Natural killer cell (primary cell): Measurements from ENCODE around the gene ITSN2. TPM values are rescaled to one million over a fixed set of nuclear protein-coding genes. Genes with fewer than 3 reads are reported as not detected.

Source experiments
- ATAC-seq, 3 donors: fragments of 150-1000 bp in 2 of 3; fragments of 200-7000 bp in 1 of 3; cut with Tn5 transposase; 1 replicate in 1 of 3; 2 replicates in 2 of 3; pipeline ENCODE4 v1.10.0; 2021; ENCODE audit warnings: mild to moderate bottlenecking in 2 of 3, moderate library complexity in 2 of 3
- DNase-seq, 2 donors: peaks; one replicate each; pipeline versions ENCODE4 v3.0.0 to v3.0.0-alpha.2; 2013 to 2021; ENCODE audit warnings: mixed read lengths in 1 of 2
- H3K27ac ChIP-seq: one replicate; pipeline ENCODE4 v1.5.1; 2013; ENCODE audit warnings: mild to moderate bottlenecking, low read length
- H3K27me3 ChIP-seq: one replicate; pipeline ENCODE4 v1.6.1; 2013; ENCODE audit warnings: low read length; ENCODE audit not compliant: control insufficient read depth, insufficient read depth
- H3K36me3 ChIP-seq: one replicate; pipeline ENCODE4 v1.6.1; 2013; ENCODE audit warnings: low read length; ENCODE audit not compliant: control insufficient read depth, insufficient read depth
- H3K4me1 ChIP-seq: one replicate; pipeline ENCODE4 v1.6.1; 2013; ENCODE audit warnings: low read length; ENCODE audit not compliant: control insufficient read depth, insufficient read depth
- H3K4me3 ChIP-seq: one replicate; pipeline ENCODE4 v1.5.1; 2013; ENCODE audit warnings: low read length
- H3K9me3 ChIP-seq: one replicate; pipeline ENCODE4 v1.6.1; 2013; ENCODE audit warnings: low read length; ENCODE audit not compliant: control insufficient read depth, insufficient read depth
- H3K27ac Mint-ChIP-seq, 2 donors: one replicate each; pipeline ENCODE4 v1.8.0; 2022; ENCODE audit warnings: mild to moderate bottlenecking in 2 of 2, mixed read lengths in 2 of 2, moderate library complexity in 1 of 2
- H3K27me3 Mint-ChIP-seq, 2 donors: one replicate each; pipeline ENCODE4 v1.8.0; 2022; ENCODE audit warnings: low read depth in 2 of 2, mixed read lengths in 2 of 2
- H3K36me3 Mint-ChIP-seq: one replicate; pipeline ENCODE4 v1.8.0; 2022; ENCODE audit warnings: mixed read lengths
- H3K4me1 Mint-ChIP-seq, 2 donors: one replicate each; pipeline ENCODE4 v1.8.0; 2022; ENCODE audit warnings: mixed read lengths in 2 of 2
- H3K4me3 Mint-ChIP-seq: one replicate; pipeline ENCODE4 v1.8.0; 2022; ENCODE audit warnings: mild to moderate bottlenecking, moderate library complexity, mixed read lengths
- H3K9me3 Mint-ChIP-seq, 2 donors: one replicate each; pipeline ENCODE4 v1.8.0; 2022; ENCODE audit warnings: mixed read lengths in 2 of 2
- CTCF ChIP-seq: fragments of 200-600 bp; IDR thresholded peaks from one replicate; pipeline ENCODE4 v1.8.0; 2022; ENCODE audit warnings: antibody characterized with exemption
- WGBS: methylation state at CpG from one replicate; pipeline ENCODE4 v1.1.7; 2013; ENCODE audit warnings: missing lambda C conversion rate; ENCODE audit not compliant: insufficient coverage; 5-methylcytosine and 5-hydroxymethylcytosine counted together
- intact Hi-C: fragments of 100-400 bp; cut with micrococcal nuclease; formaldehyde crosslinking; loops from one replicate; pipeline ENCODE4 v1.14.2; 2022
- total RNA-seq, 4 donors: library from RNA; stranded (reverse); fragments of 120-200 nt in 1 of 4; gene quantifications; one replicate each; pipeline versions ENCODE4 v1.2.3 to v1.2.4, GENCODE V29; 2013 to 2022

ITSN2 gene
- total RNA-seq, 3 donors from 2014 or later (not counting 1 experiment from before 2014, with no cell fraction given) = 101 to 118 (median 115) TPM

GRCh38 chr2:24352664-24353063 lies 7.7 kb downstream of the ITSN2 start:
- Mint-ChIP-seq H3K4me3 (peak overlapping the region; percentile 8), H3K9me3 (no peaks in the 10 kb centered on the region), H3K27me3 (no peaks in the 10 kb centered on the region), H3K27ac (peak overlapping the region; percentile 51 to 54), H3K36me3 (no peaks in the 10 kb centered on the region), H3K4me1 (peaks cover 61 to 67% of the 10 kb centered on the region in 2 donors)
- no peak overlapping the region for H3K27ac ChIP-seq
- no peaks in the 10 kb centered on the region for H3K9me3 ChIP-seq
- TF ChIP-seq CTCF = no peak
- DNase-seq = no peak
- no peaks in the 10 kb centered on the region for H3K36me3 ChIP-seq
- intact Hi-C loops = no loop called here
- no peak for ATAC-seq
- peaks cover 23% of the 10 kb centered on the region for H3K4me1 ChIP-seq
- H3K27me3 ChIP-seq = no peaks in the 10 kb centered on the region
- no peak overlapping the region for H3K4me3 ChIP-seq

DNA sequence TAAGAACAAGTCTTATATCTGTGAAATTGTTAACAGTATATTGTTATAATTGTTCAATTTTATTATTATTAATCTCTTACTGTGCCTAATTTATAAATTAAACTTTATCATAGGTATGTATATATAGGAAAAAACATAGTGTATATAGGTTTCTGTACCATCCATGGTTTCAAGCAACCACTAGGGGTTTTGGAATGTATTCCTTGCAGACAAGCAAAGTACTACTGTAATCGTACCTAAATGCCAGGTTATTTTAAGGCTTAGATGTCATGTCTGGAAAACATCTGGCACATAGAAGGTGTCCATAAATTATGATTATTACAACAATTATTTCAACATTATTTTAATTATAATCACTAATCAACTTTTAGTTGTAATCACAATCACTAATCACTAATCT lies 8.4 kb downstream of the ITSN2 start:
- no peak for TF ChIP-seq CTCF
- Mint-ChIP-seq H3K27ac (peak overlapping the region; percentile 32 to 48), H3K4me3 (no peak overlapping the region), H3K27me3 (no peaks in the 10 kb centered on the region), H3K36me3 (no peaks in the 10 kb centered on the region), H3K4me1 (peaks cover 58 to 64% of the 10 kb centered on the region in 2 donors), H3K9me3 (no peaks in the 10 kb centered on the region)
- Histone ChIP-seq H3K27ac (no peak overlapping the region), H3K9me3 (no peaks in the 10 kb centered on the region), H3K4me3 (no peak overlapping the region), H3K36me3 (no peaks in the 10 kb centered on the region), H3K27me3 (no peaks in the 10 kb centered on the region), H3K4me1 (peaks cover 23% of the 10 kb centered on the region)
- ATAC-seq (peak in 1 of 3 donors; percentile 20), DNase-seq (no peak)
- 50% methylated on average over 1 of the region's 1 CpG for WGBS
- intact Hi-C loops = no loop called here

- Mint-ChIP-seq H3K4me1 (peaks cover 56 to 60% of the 10 kb centered on the region in 2 donors), H3K27ac (peak overlapping the region; percentile 32 to 48), H3K27me3 (no peaks in the 10 kb centered on the region), H3K4me3 (peak overlapping the region; percentile 17), H3K9me3 (no peaks in the 10 kb centered on the region), H3K36me3 (no peaks in the 10 kb centered on the region)
- Histone ChIP-seq H3K36me3 (no peaks in the 10 kb centered on the region), H3K27ac (no peak overlapping the region), H3K27me3 (no peaks in the 10 kb centered on the region), H3K4me1 (peaks cover 23% of the 10 kb centered on the region), H3K4me3 (no peak overlapping the region), H3K9me3 (no peaks in the 10 kb centered on the region)
- no peak for DNase-seq
- ATAC-seq = peak; percentile 28 to 44 (median 39)
- no peak for TF ChIP-seq CTCF
- intact Hi-C loops = no loop called here
- WGBS = 63% methylated on average over 2 of the region's 3 CpGs
Observed at GRCh38 chr2:24351627-24351938, 8.8 kb downstream of the ITSN2 start.

- intact Hi-C loops = no loop called here
- H3K27me3 ChIP-seq = no peaks in the 10 kb centered on the region
- no peaks in the 10 kb centered on the region for H3K9me3 ChIP-seq
- no peaks in the 10 kb centered on the region for H3K27me3 Mint-ChIP-seq
- peak overlapping the region; percentile 32 to 48 for H3K27ac Mint-ChIP-seq
- peaks cover 58 to 61% of the 10 kb centered on the region in 2 donors for H3K4me1 Mint-ChIP-seq
- ATAC-seq (peak; percentile 3 to 47 (median 33)), DNase-seq (no peak)
- H3K4me3 Mint-ChIP-seq = peak overlapping the region; percentile 17
- H3K4me3 ChIP-seq = no peak overlapping the region
- no peaks in the 10 kb centered on the region for H3K36me3 ChIP-seq
- H3K27ac ChIP-seq = no peak overlapping the region
- TF ChIP-seq CTCF = no peak
- 75% methylated on average over 7 of the region's 7 CpGs for whole genome bisulfite sequencing
- H3K36me3 Mint-ChIP-seq = no peaks in the 10 kb centered on the region
- H3K4me1 ChIP-seq = peaks cover 23% of the 10 kb centered on the region
- H3K9me3 Mint-ChIP-seq = no peaks in the 10 kb centered on the region
Observed at GRCh38 chr2:24350826-24351626, 9.3 kb downstream of the ITSN2 start.
